ENCODE results near the gene KIT. TPM values are rescaled to one million over a fixed set of nuclear protein-coding genes. Genes with fewer than 3 reads are reported as not detected.

Gene KIT
- total and polyA plus RNA-seq, 2 of the 13 experiments (the other 11 are each of a cell fraction or from before 2014, with no cell fraction given): not detected

- TF ChIP-seq NFAT5 (CRISPR knock-in tag; IDR thresholded peaks at IDR 0.05): no peak
- TF ChIP-seq MLXIP (CRISPR knock-in tag; IDR thresholded peaks at IDR 0.05; ENCODE audit: borderline replicate concordance): no peak
Measured at GRCh38 chr4:54707406-54707805, 49.6 kb downstream of the KIT start (continued).

All from HepG2 (cell line).